ENCODE results near the gene PRDX5. TPM values are rescaled to one million over a fixed set of nuclear protein-coding genes. Genes with fewer than 3 reads are reported as not detected.

The PRDX5 gene
- total and polyA plus RNA-seq, 9 of the 15 experiments (the other 6 are each of a cell fraction or from before 2014, with no cell fraction given): 40.8 to 327 (median 204) TPM

DNA sequence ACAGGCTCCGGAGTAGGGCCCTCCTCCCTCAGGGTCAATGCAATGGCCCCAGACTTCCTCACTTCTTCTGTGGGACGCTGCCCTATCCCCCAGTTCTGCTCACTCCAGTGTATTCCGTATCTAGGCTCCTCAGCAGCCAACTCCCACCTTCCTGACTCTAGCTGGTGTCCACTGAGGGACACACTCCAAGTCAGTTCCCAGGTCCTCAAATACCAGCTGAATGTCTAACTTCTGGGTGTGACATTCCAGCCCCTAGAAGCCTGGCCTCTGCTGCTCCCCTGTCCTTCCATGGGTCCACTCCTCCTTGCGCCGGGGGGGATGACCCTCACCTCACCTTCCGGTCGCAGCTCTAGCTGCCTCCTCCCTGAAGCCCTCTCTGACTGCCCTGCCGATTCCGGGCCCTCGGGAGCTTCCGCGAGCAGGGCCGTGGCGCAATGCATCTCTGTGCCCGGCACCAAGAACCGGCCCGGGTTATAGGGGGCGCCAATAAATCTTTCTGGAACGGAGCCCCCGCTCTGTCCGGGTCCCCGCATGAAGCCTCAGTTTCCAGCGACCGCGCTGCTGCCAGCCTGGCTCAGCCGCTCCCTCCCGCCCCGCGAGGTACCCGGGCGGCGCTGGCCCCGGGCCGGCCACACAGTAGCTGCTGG is 48.9 kb upstream of the PRDX5 start (continued):
- TF ChIP-seq STAT5A (IDR thresholded peaks at IDR 0.05; ENCODE audit: borderline replicate concordance, low read length) (no peak), ZKSCAN3 (CRISPR knock-in tag; IDR thresholded peaks at IDR 0.05) (no peak), ZFX (CRISPR knock-in tag; IDR thresholded peaks at IDR 0.05) (no peak), COPS2 (conservative IDR thresholded peaks at IDR 0.05) (no peak), RB1 (IDR thresholded peaks at IDR 0.05; ENCODE audit: low read depth) (no peak; the same call in 1 of the 2 replicates), FOXK1 (CRISPR knock-in tag; IDR thresholded peaks at IDR 0.05; ENCODE audit: borderline replicate concordance) (0 out of 2 replicates have a peak, but pooled peaks have one; percentile 22), POLR2B (IDR thresholded peaks at IDR 0.05; ENCODE audit: low read depth, partially characterized antibody) (peak; percentile 51), OTX1 (CRISPR knock-in tag; IDR thresholded peaks at IDR 0.05) (0 out of 2 replicates have a peak, but pooled peaks have one; percentile 7), HDAC6 (IDR thresholded peaks at IDR 0.05; ENCODE audit: low read depth, low read length) (no peak), NFE2L1 (tag; IDR thresholded peaks at IDR 0.05; ENCODE audit: borderline replicate concordance, low read depth) (no peak), FUS (optimal IDR thresholded peaks at IDR 0.05; ENCODE audit: low read depth, low read length) (no peak), ARID2 (IDR thresholded peaks at IDR 0.05) (no peak), TEAD1 (CRISPR knock-in tag; IDR thresholded peaks at IDR 0.05) (peak in 1 of 2 experiments; percentile 88; a peak in 2 of 4 replicates)
- TF ChIP-seq, protein P1, sequence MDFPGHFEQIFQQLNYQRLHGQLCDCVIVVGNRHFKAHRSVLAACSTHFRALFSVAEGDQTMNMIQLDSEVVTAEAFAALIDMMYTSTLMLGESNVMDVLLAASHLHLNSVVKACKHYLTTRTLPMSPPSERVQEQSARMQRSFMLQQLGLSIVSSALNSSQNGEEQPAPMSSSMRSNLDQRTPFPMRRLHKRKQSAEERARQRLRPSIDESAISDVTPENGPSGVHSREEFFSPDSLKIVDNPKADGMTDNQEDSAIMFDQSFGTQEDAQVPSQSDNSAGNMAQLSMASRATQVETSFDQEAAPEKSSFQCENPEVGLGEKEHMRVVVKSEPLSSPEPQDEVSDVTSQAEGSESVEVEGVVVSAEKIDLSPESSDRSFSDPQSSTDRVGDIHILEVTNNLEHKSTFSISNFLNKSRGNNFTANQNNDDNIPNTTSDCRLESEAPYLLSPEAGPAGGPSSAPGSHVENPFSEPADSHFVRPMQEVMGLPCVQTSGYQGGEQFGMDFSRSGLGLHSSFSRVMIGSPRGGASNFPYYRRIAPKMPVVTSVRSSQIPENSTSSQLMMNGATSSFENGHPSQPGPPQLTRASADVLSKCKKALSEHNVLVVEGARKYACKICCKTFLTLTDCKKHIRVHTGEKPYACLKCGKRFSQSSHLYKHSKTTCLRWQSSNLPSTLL (IDR thresholded peaks at IDR 0.05): no peak
- TF ChIP-seq, protein P2, sequence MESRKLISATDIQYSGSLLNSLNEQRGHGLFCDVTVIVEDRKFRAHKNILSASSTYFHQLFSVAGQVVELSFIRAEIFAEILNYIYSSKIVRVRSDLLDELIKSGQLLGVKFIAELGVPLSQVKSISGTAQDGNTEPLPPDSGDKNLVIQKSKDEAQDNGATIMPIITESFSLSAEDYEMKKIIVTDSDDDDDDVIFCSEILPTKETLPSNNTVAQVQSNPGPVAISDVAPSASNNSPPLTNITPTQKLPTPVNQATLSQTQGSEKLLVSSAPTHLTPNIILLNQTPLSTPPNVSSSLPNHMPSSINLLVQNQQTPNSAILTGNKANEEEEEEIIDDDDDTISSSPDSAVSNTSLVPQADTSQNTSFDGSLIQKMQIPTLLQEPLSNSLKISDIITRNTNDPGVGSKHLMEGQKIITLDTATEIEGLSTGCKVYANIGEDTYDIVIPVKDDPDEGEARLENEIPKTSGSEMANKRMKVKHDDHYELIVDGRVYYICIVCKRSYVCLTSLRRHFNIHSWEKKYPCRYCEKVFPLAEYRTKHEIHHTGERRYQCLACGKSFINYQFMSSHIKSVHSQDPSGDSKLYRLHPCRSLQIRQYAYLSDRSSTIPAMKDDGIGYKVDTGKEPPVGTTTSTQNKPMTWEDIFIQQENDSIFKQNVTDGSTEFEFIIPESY (CRISPR knock-in tag; IDR thresholded peaks at IDR 0.05): no peak
- TF ChIP-seq, protein P3, sequence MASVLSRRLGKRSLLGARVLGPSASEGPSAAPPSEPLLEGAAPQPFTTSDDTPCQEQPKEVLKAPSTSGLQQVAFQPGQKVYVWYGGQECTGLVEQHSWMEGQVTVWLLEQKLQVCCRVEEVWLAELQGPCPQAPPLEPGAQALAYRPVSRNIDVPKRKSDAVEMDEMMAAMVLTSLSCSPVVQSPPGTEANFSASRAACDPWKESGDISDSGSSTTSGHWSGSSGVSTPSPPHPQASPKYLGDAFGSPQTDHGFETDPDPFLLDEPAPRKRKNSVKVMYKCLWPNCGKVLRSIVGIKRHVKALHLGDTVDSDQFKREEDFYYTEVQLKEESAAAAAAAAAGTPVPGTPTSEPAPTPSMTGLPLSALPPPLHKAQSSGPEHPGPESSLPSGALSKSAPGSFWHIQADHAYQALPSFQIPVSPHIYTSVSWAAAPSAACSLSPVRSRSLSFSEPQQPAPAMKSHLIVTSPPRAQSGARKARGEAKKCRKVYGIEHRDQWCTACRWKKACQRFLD (CRISPR knock-in tag; IDR thresholded peaks at IDR 0.05): peak; percentile 87; the same call in 1 of the 2 replicates
- TF ChIP-seq, protein P4, sequence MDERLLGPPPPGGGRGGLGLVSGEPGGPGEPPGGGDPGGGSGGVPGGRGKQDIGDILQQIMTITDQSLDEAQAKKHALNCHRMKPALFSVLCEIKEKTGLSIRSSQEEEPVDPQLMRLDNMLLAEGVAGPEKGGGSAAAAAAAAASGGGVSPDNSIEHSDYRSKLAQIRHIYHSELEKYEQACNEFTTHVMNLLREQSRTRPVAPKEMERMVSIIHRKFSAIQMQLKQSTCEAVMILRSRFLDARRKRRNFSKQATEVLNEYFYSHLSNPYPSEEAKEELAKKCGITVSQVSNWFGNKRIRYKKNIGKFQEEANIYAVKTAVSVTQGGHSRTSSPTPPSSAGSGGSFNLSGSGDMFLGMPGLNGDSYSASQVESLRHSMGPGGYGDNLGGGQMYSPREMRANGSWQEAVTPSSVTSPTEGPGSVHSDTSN (CRISPR knock-in tag; IDR thresholded peaks at IDR 0.05; ENCODE audit: low read depth): no peak
- TF ChIP-seq, protein P4 (tag; conservative IDR thresholded peaks at IDR 0.05; ENCODE audit: low read depth): no peak
- TF ChIP-seq, protein P5, sequence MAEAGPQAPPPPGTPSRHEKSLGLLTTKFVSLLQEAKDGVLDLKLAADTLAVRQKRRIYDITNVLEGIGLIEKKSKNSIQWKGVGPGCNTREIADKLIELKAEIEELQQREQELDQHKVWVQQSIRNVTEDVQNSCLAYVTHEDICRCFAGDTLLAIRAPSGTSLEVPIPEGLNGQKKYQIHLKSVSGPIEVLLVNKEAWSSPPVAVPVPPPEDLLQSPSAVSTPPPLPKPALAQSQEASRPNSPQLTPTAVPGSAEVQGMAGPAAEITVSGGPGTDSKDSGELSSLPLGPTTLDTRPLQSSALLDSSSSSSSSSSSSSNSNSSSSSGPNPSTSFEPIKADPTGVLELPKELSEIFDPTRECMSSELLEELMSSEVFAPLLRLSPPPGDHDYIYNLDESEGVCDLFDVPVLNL (CRISPR knock-in tag; IDR thresholded peaks at IDR 0.05; ENCODE audit: low read depth): no peak
